ENCODE results near the gene GIPC3. TPM values are rescaled to one million over a fixed set of nuclear protein-coding genes. Genes with fewer than 3 reads are reported as not detected.

The GIPC3 gene
- total RNA-seq, 3 donors from 2014 or later (not counting 1 experiment from before 2014, with no cell fraction given): 0.28 to 0.66 (median 0.56) TPM

DNA sequence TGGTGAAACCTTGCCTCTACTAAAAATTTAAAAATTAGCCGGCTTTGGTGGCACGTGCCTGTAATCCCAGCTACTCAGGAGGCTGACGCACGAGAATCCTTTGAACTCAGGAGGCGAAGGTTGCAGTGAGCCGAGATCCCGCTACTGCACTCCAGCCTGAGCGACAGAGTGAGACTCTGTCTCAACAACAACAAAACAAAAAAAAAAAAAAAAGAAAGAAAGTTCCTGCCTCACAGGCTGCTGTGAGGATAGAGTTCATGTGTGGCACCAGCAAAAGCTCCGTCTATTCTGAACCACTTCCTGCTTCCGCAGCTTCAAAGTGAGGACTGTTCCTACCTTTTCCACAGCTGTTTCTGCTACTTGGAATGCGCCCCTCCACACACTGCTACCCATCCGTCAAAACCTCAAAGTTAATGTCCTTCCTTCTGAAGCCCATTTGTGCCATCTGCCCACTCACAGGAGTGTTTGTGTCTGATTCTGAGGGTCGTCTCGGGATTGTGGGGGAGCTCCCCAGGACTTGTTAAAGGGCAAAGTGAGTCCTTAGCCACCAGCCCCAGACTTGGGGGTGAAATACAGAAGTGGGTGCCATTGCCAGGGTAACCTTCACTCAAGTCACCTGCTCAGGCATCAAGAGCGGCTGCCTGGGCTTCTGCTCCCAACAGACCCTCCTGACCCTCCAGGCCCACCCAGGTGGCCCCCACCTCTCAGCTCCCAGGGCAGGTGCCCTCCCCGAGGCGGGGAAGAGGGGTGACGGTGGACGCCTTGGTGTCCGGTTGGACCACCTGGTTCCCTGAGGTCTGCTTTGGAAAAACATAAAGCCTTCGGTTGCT is 30.8 kb upstream of the GIPC3 start:
- H3K9me3 Mint-ChIP-seq: no peaks in the 10 kb centered on the region
- H3K27ac Mint-ChIP-seq: peak overlapping the region; percentile 76 to 98
- no peak for ATAC-seq

DNA sequence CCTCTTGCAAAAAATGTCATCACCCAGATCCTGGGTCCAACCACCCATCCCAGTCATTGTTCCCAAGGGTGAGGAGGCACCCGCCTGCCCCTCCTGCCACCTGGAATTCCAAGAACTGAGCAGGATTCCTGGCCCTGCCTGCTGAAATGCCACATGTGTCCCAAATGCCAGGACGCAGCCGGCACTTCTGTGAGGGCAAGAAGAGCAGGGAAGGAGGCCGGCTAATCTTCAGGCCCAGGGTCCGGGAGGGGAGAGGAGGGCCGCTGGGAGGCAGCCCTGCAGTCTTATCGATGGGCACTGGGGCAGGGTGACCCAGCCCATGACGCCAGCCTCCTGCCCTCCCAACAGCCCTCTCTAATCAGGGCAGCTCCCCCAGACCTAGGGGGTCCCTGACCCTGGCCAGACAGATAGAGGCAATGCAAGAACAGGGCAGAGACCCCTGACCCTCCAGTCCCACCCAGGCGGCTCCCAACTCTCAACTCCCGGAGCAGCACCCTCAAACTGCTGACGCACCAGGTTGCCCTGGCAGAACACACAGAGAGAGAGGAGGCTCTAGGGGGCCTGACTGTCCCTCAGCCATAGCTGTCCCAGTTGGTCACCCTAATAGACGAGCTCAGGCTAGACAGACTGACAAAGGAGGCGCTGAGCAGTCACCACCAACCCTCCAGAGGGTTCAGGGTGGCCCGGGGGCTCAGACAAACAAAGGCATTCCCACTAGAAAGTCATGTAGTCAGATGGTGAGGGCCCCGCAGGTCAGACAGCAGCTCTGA is 29.4 kb upstream of the GIPC3 start:
- Mint-ChIP-seq H3K27ac (peak overlapping the region; percentile 82 to 98), H3K9me3 (no peaks in the 10 kb centered on the region), H3K36me3 (no peaks in the 10 kb centered on the region), H3K27me3 (ENCODE audit: low read depth in 2 of 2) (no peaks in the 10 kb centered on the region), H3K4me3 (peak overlapping the region; percentile 96), H3K4me1 (peaks cover 21 to 42% of the 10 kb centered on the region in 2 donors)
- TF ChIP-seq, protein P1, sequence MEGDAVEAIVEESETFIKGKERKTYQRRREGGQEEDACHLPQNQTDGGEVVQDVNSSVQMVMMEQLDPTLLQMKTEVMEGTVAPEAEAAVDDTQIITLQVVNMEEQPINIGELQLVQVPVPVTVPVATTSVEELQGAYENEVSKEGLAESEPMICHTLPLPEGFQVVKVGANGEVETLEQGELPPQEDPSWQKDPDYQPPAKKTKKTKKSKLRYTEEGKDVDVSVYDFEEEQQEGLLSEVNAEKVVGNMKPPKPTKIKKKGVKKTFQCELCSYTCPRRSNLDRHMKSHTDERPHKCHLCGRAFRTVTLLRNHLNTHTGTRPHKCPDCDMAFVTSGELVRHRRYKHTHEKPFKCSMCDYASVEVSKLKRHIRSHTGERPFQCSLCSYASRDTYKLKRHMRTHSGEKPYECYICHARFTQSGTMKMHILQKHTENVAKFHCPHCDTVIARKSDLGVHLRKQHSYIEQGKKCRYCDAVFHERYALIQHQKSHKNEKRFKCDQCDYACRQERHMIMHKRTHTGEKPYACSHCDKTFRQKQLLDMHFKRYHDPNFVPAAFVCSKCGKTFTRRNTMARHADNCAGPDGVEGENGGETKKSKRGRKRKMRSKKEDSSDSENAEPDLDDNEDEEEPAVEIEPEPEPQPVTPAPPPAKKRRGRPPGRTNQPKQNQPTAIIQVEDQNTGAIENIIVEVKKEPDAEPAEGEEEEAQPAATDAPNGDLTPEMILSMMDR (IDR thresholded peaks at IDR 0.05): no peak
- Histone ChIP-seq H3K9me3 (ENCODE audit: control insufficient read depth, insufficient read depth, low read length) (no peaks in the 10 kb centered on the region), H3K4me1 (ENCODE audit: control insufficient read depth, insufficient read depth, low read length) (peaks cover 54% of the 10 kb centered on the region), H3K27me3 (ENCODE audit: control insufficient read depth, insufficient read depth, low read length) (no peaks in the 10 kb centered on the region), H3K27ac (ENCODE audit: low read length) (no peak overlapping the region), H3K36me3 (ENCODE audit: control insufficient read depth, insufficient read depth, low read length) (peaks cover under 1% of the 10 kb centered on the region), H3K4me3 (ENCODE audit: low read length) (peak overlapping the region; percentile 40)
- no peak for DNase-seq
- no peak for ATAC-seq
- intact Hi-C loops (cut with micrococcal nuclease): no loop called here
- 85% methylated on average over 15 of the region's 15 CpGs for WGBS (ENCODE audit: insufficient coverage)

More for the DNA sequence above, 30.8 kb upstream of the GIPC3 start:
- peak in 1 of 2 donors; percentile 83 for DNase-seq
- peaks cover 54% of the 10 kb centered on the region for H3K4me1 ChIP-seq (ENCODE audit: control insufficient read depth, insufficient read depth, low read length)
- H3K36me3 ChIP-seq (ENCODE audit: control insufficient read depth, insufficient read depth, low read length): peaks cover 2% of the 10 kb centered on the region
- Mint-ChIP-seq H3K4me3 (peak overlapping the region; percentile 70), H3K27me3 (ENCODE audit: low read depth in 2 of 2) (no peaks in the 10 kb centered on the region), H3K4me1 (peaks cover 21 to 42% of the 10 kb centered on the region in 2 donors), H3K36me3 (no peaks in the 10 kb centered on the region)
- no peaks in the 10 kb centered on the region for H3K9me3 ChIP-seq (ENCODE audit: control insufficient read depth, insufficient read depth, low read length)
- H3K27ac ChIP-seq (ENCODE audit: low read length): peak overlapping the region; percentile 32
- intact Hi-C loops (cut with micrococcal nuclease): no loop called here
- no peak overlapping the region for H3K4me3 ChIP-seq (ENCODE audit: low read length)
- no peaks in the 10 kb centered on the region for H3K27me3 ChIP-seq (ENCODE audit: control insufficient read depth, insufficient read depth, low read length)
- WGBS (ENCODE audit: insufficient coverage): 41% methylated on average over 21 of the region's 21 CpGs
- TF ChIP-seq, protein P1 (IDR thresholded peaks at IDR 0.05): no peak

DNA sequence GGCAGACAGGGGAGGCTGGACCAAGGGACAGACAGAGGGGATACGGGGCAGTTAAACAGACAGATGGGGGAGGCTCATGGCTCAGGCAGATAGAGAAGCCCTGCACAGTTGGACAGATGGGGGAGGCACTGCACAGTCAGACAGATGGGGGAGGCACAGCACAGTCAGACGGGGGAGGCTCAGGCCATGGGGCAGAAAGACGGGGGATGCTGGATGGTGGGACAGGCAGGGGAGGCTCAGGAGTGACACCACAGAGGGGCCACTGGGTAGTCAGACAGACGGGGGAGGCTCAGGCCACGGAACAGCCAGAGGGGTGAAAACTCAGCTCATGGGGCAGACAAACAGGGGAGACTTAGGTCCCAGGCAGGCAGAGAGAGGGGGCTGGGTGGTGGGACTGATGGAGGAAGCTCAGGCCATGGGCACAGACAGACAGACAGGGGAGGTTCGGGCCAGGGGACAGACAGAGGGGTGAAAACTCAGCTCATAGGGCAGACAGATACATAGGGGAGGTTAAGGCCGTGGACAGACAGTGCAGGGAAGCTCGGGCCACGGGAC is 28.8 kb upstream of the GIPC3 start:
- TF ChIP-seq, protein P1 (IDR thresholded peaks at IDR 0.05): no peak
- Mint-ChIP-seq H3K27me3 (ENCODE audit: low read depth in 2 of 2) (no peaks in the 10 kb centered on the region), H3K4me1 (peaks cover 21 to 42% of the 10 kb centered on the region in 2 donors), H3K27ac (peak overlapping the region; percentile 82 to 98), H3K36me3 (no peaks in the 10 kb centered on the region), H3K9me3 (no peaks in the 10 kb centered on the region), H3K4me3 (peak overlapping the region; percentile 96)
- no peaks in the 10 kb centered on the region for H3K9me3 ChIP-seq (ENCODE audit: control insufficient read depth, insufficient read depth, low read length)
- intact Hi-C loops (cut with micrococcal nuclease): no loop called here
- no peak overlapping the region for H3K27ac ChIP-seq (ENCODE audit: low read length)
- H3K4me3 ChIP-seq (ENCODE audit: low read length): peak overlapping the region; percentile 40
- no peak for DNase-seq
- no peaks in the 10 kb centered on the region for H3K36me3 ChIP-seq (ENCODE audit: control insufficient read depth, insufficient read depth, low read length)
- no peak for ATAC-seq
- 29% methylated on average over 9 of the region's 9 CpGs for whole genome bisulfite sequencing (ENCODE audit: insufficient coverage)
- no peaks in the 10 kb centered on the region for H3K27me3 ChIP-seq (ENCODE audit: control insufficient read depth, insufficient read depth, low read length)
- peaks cover 54% of the 10 kb centered on the region for H3K4me1 ChIP-seq (ENCODE audit: control insufficient read depth, insufficient read depth, low read length)
